ENCODE data around the gene LMTK2. TPM values are rescaled to one million over a fixed set of nuclear protein-coding genes. Genes with fewer than 3 reads are reported as not detected.

LMTK2 gene
- 1 to 10 TPM; 7.0 to 9.2 TPM for polyA plus RNA-seq

GRCh38 chr7:98106647-98107312 lies at the start of gene LMTK2:
Gene LMTK2 (plus strand): TSS chr7:98106862. CDS start chr7:98107178, 316 bp downstream.
- peak within 1 kb of the TSS; percentile 80 to 92 for H3K27ac ChIP-seq (ENCODE audit: low read depth in 2 of 2, low read length in 1 of 2)
- no peaks in the 10 kb centered on the region for H3K27me3 ChIP-seq (ENCODE audit: control insufficient read depth in 1 of 2, insufficient read depth in 2 of 2, low read length in 2 of 2)
- H3K9me3 ChIP-seq (ENCODE audit: control insufficient read depth in 2 of 2, insufficient read depth in 1 of 2, low read depth in 1 of 2, low read length in 1 of 2) = no peaks in the 10 kb centered on the region
- H3K4me3 ChIP-seq (ENCODE audit: low read depth in 1 of 2, low read length in 2 of 2) = peak within 1 kb of the TSS; percentile 93 to 98
- 0 to 1% methylated on average over 58 to 75 of the region's 75 CpGs for WGBS, 2 donors
- H3K36me3 ChIP-seq (ENCODE audit: control insufficient read depth in 2 of 2, insufficient read depth in 2 of 2, low read length in 1 of 2) = no peaks in the 10 kb centered on the region
- no peaks in the 10 kb centered on the region for H3K4me1 ChIP-seq (ENCODE audit: control insufficient read depth in 2 of 2, insufficient read depth in 2 of 2, low read length in 1 of 2)

- no peak overlapping the region for H3K4me3 ChIP-seq (ENCODE audit: low read depth in 1 of 2, low read length in 2 of 2)
- WGBS, 2 donors = 83 to 92% methylated on average over 2 of the region's 2 CpGs
- H3K4me1 ChIP-seq (ENCODE audit: control insufficient read depth in 2 of 2, insufficient read depth in 2 of 2, low read length in 1 of 2) = peaks cover 0 to 9% of the 10 kb centered on the region in 2 donors
- H3K27me3 ChIP-seq (ENCODE audit: control insufficient read depth in 1 of 2, insufficient read depth in 2 of 2, low read length in 2 of 2) = no peaks in the 10 kb centered on the region
- peak overlapping the region; percentile 84 to 93 for H3K27ac ChIP-seq (ENCODE audit: low read depth in 2 of 2, low read length in 1 of 2)
- no peaks in the 10 kb centered on the region for H3K36me3 ChIP-seq (ENCODE audit: control insufficient read depth in 2 of 2, insufficient read depth in 2 of 2, low read length in 1 of 2)
- no peaks in the 10 kb centered on the region for H3K9me3 ChIP-seq (ENCODE audit: control insufficient read depth in 2 of 2, insufficient read depth in 1 of 2, low read depth in 1 of 2, low read length in 1 of 2)
Observed at GRCh38 chr7:98057157-98057556, 49.5 kb upstream of the LMTK2 start.

DNA sequence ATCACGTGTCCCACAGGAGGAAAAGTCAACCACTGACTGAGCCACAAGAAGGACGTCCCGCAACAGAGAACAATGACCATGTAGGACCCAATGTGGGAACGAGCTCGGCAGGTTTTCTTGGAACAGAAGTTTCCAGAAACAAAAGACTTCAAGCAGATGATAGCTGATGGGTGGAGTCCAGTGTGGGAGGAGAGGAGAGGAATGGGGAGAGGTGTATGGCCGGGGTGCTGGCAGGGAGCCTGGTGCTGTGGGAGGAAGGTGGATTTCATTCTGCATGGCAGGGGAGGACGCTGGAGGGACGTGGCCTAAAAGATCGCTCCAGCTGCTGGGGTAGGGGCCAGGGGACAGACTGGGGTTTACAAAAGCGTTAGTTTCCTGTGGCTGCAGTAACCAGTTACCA lies 48.5 kb upstream of the LMTK2 start:
- peaks cover 0 to 9% of the 10 kb centered on the region in 2 donors for H3K4me1 ChIP-seq (ENCODE audit: control insufficient read depth in 2 of 2, insufficient read depth in 2 of 2, low read length in 1 of 2)

GRCh38 chr7:98064233-98064632 lies 42.4 kb upstream of the LMTK2 start:
- H3K4me1 ChIP-seq (ENCODE audit: control insufficient read depth in 2 of 2, insufficient read depth in 2 of 2, low read length in 1 of 2) = no peaks in the 10 kb centered on the region
- H3K36me3 ChIP-seq (ENCODE audit: control insufficient read depth in 2 of 2, insufficient read depth in 2 of 2, low read length in 1 of 2) = no peaks in the 10 kb centered on the region
- WGBS, 2 donors = 75 to 82% methylated on average over 1 of the region's 1 CpG
- H3K27ac ChIP-seq (ENCODE audit: low read depth in 2 of 2, low read length in 1 of 2) = no peak overlapping the region
- H3K4me3 ChIP-seq (ENCODE audit: low read depth in 1 of 2, low read length in 2 of 2) = no peak overlapping the region
- no peaks in the 10 kb centered on the region for H3K27me3 ChIP-seq (ENCODE audit: control insufficient read depth in 1 of 2, insufficient read depth in 2 of 2, low read length in 2 of 2)
- peaks cover 0 to 2% of the 10 kb centered on the region in 2 donors for H3K9me3 ChIP-seq (ENCODE audit: control insufficient read depth in 2 of 2, insufficient read depth in 1 of 2, low read depth in 1 of 2, low read length in 1 of 2)

More for the DNA sequence above, 48.5 kb upstream of the LMTK2 start:
- Histone ChIP-seq H3K27me3 (ENCODE audit: control insufficient read depth in 1 of 2, insufficient read depth in 2 of 2, low read length in 2 of 2) (no peaks in the 10 kb centered on the region), H3K9me3 (ENCODE audit: control insufficient read depth in 2 of 2, insufficient read depth in 1 of 2, low read depth in 1 of 2, low read length in 1 of 2) (peaks cover 0 to 2% of the 10 kb centered on the region in 2 donors), H3K36me3 (ENCODE audit: control insufficient read depth in 2 of 2, insufficient read depth in 2 of 2, low read length in 1 of 2) (no peaks in the 10 kb centered on the region), H3K27ac (ENCODE audit: low read depth in 2 of 2, low read length in 1 of 2) (peak overlapping the region; percentile 84 to 93), H3K4me3 (ENCODE audit: low read depth in 1 of 2, low read length in 2 of 2) (no peak overlapping the region)
- WGBS, 2 donors = 44 to 53% methylated on average over 10 of the region's 10 CpGs

DNA sequence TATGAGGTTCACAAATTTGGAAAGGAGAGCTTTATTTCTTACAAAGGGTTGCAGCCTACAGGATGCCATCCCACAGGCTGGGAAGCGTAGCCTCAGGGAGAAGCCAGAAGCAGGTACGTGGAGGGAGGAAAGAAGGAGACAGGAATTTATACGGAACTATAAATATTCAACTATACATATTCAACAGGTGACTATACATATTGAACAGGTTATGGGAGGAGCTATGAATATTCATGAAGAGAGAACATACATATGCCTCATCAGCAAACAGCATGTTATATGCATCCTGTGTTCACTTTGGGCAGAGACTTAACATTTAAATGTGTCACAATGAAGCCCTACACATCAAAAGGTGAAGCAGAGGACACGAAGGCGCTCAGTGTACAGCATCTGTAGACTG lies 40.5 kb upstream of the LMTK2 start:
- no peaks in the 10 kb centered on the region for H3K36me3 ChIP-seq (ENCODE audit: control insufficient read depth in 2 of 2, insufficient read depth in 2 of 2, low read length in 1 of 2)
- WGBS, 2 donors = 78 to 84% methylated on average over 5 of the region's 5 CpGs
- H3K9me3 ChIP-seq (ENCODE audit: control insufficient read depth in 2 of 2, insufficient read depth in 1 of 2, low read depth in 1 of 2, low read length in 1 of 2) = peaks cover 0 to 2% of the 10 kb centered on the region in 2 donors
- no peaks in the 10 kb centered on the region for H3K27me3 ChIP-seq (ENCODE audit: control insufficient read depth in 1 of 2, insufficient read depth in 2 of 2, low read length in 2 of 2)
- H3K4me1 ChIP-seq (ENCODE audit: control insufficient read depth in 2 of 2, insufficient read depth in 2 of 2, low read length in 1 of 2) = no peaks in the 10 kb centered on the region
- no peak overlapping the region for H3K4me3 ChIP-seq (ENCODE audit: low read depth in 1 of 2, low read length in 2 of 2)
- H3K27ac ChIP-seq (ENCODE audit: low read depth in 2 of 2, low read length in 1 of 2) = no peak overlapping the region

DNA sequence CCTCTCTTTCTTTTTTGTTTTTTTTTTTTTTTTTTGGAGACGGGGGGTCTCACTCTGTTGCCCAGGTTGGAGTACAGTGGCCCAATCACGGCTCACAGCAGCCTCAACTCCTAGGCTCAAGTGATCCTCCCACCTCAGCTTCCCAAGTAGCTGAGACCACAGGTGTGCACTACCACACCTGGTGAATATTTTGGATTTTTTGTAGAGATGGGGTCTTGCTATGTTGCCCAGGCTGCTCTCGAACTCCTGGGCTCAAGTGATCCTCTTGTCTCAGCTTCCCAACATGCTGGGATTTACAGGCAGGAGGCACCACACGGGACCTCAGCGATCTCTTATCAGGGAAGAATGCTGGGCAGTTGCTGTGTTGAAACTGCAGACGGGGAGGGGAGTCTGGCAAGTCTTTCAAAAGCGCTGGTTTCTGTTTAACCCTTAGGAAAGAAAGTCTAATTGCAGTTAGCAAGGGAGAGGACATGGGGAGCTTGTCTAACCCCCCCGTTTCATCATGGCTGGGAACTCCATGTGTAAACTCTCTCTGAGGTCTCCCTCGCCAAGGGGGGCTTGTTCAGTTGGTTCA lies 39.6 kb upstream of the LMTK2 start:
- Histone ChIP-seq H3K27me3 (ENCODE audit: control insufficient read depth in 1 of 2, insufficient read depth in 2 of 2, low read length in 2 of 2) (no peaks in the 10 kb centered on the region), H3K4me1 (ENCODE audit: control insufficient read depth in 2 of 2, insufficient read depth in 2 of 2, low read length in 1 of 2) (no peaks in the 10 kb centered on the region), H3K36me3 (ENCODE audit: control insufficient read depth in 2 of 2, insufficient read depth in 2 of 2, low read length in 1 of 2) (no peaks in the 10 kb centered on the region), H3K4me3 (ENCODE audit: low read depth in 1 of 2, low read length in 2 of 2) (no peak overlapping the region), H3K9me3 (ENCODE audit: control insufficient read depth in 2 of 2, insufficient read depth in 1 of 2, low read depth in 1 of 2, low read length in 1 of 2) (peaks cover 0 to 2% of the 10 kb centered on the region in 2 donors), H3K27ac (ENCODE audit: low read depth in 2 of 2, low read length in 1 of 2) (no peak overlapping the region)
- 57 to 68% methylated on average over 8 to 9 of the region's 9 CpGs for WGBS, 2 donors

GRCh38 chr7:98073047-98073446 lies 33.6 kb upstream of the LMTK2 start:
- 93% methylated on average over 14 of the region's 14 CpGs for WGBS, 2 donors
- Histone ChIP-seq H3K4me3 (ENCODE audit: low read depth in 1 of 2, low read length in 2 of 2) (no peak overlapping the region), H3K36me3 (ENCODE audit: control insufficient read depth in 2 of 2, insufficient read depth in 2 of 2, low read length in 1 of 2) (no peaks in the 10 kb centered on the region), H3K27me3 (ENCODE audit: control insufficient read depth in 1 of 2, insufficient read depth in 2 of 2, low read length in 2 of 2) (no peaks in the 10 kb centered on the region), H3K9me3 (ENCODE audit: control insufficient read depth in 2 of 2, insufficient read depth in 1 of 2, low read depth in 1 of 2, low read length in 1 of 2) (peaks cover 0 to 2% of the 10 kb centered on the region in 2 donors), H3K27ac (ENCODE audit: low read depth in 2 of 2, low read length in 1 of 2) (no peak overlapping the region), H3K4me1 (ENCODE audit: control insufficient read depth in 2 of 2, insufficient read depth in 2 of 2, low read length in 1 of 2) (peaks cover 0 to 2% of the 10 kb centered on the region in 2 donors)

DNA sequence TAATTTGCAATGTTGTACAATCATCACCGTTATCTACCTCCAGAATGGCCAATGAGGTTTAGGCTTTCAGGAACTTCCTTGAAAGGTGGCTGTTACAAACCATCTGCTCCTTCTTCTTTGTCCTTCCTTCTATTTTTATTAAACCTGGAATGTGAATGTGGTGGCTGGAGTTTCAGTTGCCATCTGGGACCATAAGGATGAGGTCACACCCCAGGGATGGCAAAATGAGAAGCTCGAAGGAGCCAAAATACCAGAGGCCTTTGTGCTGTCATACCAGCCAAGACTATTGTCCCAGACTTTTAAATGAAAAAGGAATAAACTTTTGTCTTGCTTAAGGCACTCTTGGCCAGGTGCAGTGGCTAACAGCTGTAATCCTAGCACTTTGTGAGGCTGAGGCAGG lies 30.9 kb upstream of the LMTK2 start:
- peaks cover 0 to 2% of the 10 kb centered on the region in 2 donors for H3K9me3 ChIP-seq (ENCODE audit: control insufficient read depth in 2 of 2, insufficient read depth in 1 of 2, low read depth in 1 of 2, low read length in 1 of 2)
- WGBS, 2 donors = 86 to 93% methylated on average over 2 of the region's 2 CpGs
- H3K36me3 ChIP-seq (ENCODE audit: control insufficient read depth in 2 of 2, insufficient read depth in 2 of 2, low read length in 1 of 2) = no peaks in the 10 kb centered on the region
- peaks cover 0 to 4% of the 10 kb centered on the region in 2 donors for H3K4me1 ChIP-seq (ENCODE audit: control insufficient read depth in 2 of 2, insufficient read depth in 2 of 2, low read length in 1 of 2)
- no peaks in the 10 kb centered on the region for H3K27me3 ChIP-seq (ENCODE audit: control insufficient read depth in 1 of 2, insufficient read depth in 2 of 2, low read length in 2 of 2)
- H3K27ac ChIP-seq (ENCODE audit: low read depth in 2 of 2, low read length in 1 of 2) = no peak overlapping the region
- no peak overlapping the region for H3K4me3 ChIP-seq (ENCODE audit: low read depth in 1 of 2, low read length in 2 of 2)

GRCh38 chr7:98077762-98078161 lies 28.9 kb upstream of the LMTK2 start:
- 83 to 84% methylated on average over 3 of the region's 3 CpGs for WGBS, 2 donors
- H3K4me1 ChIP-seq (ENCODE audit: control insufficient read depth in 2 of 2, insufficient read depth in 2 of 2, low read length in 1 of 2) = peaks cover 0 to 4% of the 10 kb centered on the region in 2 donors
- H3K9me3 ChIP-seq (ENCODE audit: control insufficient read depth in 2 of 2, insufficient read depth in 1 of 2, low read depth in 1 of 2, low read length in 1 of 2) = peaks cover 0 to 2% of the 10 kb centered on the region in 2 donors
- no peaks in the 10 kb centered on the region for H3K36me3 ChIP-seq (ENCODE audit: control insufficient read depth in 2 of 2, insufficient read depth in 2 of 2, low read length in 1 of 2)
- H3K27ac ChIP-seq (ENCODE audit: low read depth in 2 of 2, low read length in 1 of 2) = no peak overlapping the region
- H3K27me3 ChIP-seq (ENCODE audit: control insufficient read depth in 1 of 2, insufficient read depth in 2 of 2, low read length in 2 of 2) = no peaks in the 10 kb centered on the region
- H3K4me3 ChIP-seq (ENCODE audit: low read depth in 1 of 2, low read length in 2 of 2) = no peak overlapping the region

Measured in esophagus (tissue), 2 donors.